ENCODE measurements around the gene TFAP2A.

DNA sequence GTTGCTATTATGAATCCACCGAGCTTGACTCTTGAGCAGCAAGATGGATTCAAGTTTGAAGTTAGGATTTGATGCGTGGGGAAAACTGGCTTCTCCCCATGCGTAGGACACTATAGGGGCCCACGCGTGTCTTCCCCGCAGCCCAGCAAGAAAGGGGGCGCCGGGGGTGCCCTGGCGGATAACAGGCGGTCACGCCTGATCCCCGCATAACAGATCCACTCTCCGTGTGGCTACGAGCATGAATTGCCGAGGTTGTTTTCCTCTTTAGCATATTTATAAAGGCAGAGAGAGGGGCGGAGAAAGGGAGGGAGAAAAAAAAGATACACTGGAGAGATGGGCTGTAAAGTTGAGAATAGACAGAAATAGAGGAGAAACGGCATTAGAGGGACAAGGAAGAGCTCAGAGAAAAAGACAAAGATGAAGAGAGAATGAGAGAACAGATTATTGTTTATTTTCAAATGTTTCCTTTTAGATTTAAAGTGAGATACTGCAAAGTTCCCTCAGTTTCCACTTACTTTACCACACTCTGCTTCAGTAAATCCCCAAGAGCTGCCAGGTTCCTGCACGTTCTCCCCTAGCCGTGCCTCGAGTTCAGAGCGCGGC, 32.0 kb downstream of the TFAP2A start:
- TF ChIP-seq, protein P1, sequence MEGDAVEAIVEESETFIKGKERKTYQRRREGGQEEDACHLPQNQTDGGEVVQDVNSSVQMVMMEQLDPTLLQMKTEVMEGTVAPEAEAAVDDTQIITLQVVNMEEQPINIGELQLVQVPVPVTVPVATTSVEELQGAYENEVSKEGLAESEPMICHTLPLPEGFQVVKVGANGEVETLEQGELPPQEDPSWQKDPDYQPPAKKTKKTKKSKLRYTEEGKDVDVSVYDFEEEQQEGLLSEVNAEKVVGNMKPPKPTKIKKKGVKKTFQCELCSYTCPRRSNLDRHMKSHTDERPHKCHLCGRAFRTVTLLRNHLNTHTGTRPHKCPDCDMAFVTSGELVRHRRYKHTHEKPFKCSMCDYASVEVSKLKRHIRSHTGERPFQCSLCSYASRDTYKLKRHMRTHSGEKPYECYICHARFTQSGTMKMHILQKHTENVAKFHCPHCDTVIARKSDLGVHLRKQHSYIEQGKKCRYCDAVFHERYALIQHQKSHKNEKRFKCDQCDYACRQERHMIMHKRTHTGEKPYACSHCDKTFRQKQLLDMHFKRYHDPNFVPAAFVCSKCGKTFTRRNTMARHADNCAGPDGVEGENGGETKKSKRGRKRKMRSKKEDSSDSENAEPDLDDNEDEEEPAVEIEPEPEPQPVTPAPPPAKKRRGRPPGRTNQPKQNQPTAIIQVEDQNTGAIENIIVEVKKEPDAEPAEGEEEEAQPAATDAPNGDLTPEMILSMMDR (IDR thresholded peaks at IDR 0.05), result no peak
- TF ChIP-seq POLR2A (IDR thresholded peaks at IDR 0.05), result no peak

Measured in thyroid gland (tissue), 4 donors.